ENCODE results near the gene PDE4C.

The PDE4C gene

DNA sequence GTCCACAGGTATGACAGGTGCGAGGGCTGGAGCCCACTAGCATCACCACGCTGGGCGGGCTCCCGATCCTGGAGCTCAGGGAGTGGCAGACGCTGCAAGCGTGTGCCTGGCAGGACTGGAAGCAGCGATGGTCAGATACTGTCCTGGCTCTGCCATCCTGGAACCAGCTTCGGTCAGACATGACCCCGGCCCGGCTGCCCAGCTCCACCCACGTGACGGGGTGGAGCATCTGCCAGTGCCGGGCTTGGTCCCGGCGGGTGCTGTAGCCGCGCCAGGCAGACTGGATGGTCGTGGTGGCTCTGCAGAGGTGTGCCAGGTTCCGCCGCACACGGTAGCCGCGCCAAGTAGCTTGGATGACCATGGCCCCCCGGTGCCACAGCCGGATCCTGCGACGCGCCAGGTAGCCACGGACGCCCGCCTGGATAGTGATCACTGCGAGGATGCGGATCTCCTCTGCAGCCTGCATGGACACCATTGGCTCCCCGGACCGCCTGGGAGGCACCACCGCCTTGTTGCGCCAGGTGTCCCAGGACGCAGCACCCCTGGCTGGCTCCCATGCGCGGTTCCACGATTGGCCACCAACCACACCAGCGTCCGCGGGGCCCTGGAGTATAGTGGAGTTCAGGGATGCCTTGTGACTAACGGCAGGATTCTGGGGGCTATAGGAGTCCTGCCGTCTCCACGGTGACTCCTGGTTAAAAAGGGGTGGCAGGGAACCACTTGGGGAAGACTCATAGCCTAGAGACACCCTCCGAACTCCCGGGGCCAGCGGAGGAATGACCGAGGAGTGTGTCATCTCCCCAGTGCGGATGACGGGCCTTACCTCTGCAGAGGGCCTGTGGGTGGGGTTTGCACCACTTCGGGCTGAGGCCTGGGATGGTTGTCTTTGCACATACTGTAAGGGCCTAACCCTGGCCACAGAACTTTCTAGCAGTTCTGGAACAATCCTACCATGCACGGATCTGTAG is 31.5 kb upstream of the PDE4C start:
- no peaks in the 10 kb centered on the region for H3K4me1 ChIP-seq (ENCODE audit: low read depth, poor library complexity, severe bottlenecking)
- H3K36me3 ChIP-seq (ENCODE audit: insufficient read depth), result no peaks in the 10 kb centered on the region
- H2AFZ ChIP-seq (ENCODE audit: low read depth), result no peak overlapping the region
- no peak overlapping the region for H3K9ac ChIP-seq
- no peak for TF ChIP-seq CTCF (conservative IDR thresholded peaks at IDR 0.05; ENCODE audit: low read depth, low read length)
- H3K27me3 ChIP-seq (ENCODE audit: insufficient read depth, low read depth), result peaks cover 68% of the 10 kb centered on the region
- H3K4me3 ChIP-seq (IDR thresholded peaks at IDR 0.05; ENCODE audit: insufficient read depth, low read depth, low read length), result no peak overlapping the region
- no peaks in the 10 kb centered on the region for H4K20me1 ChIP-seq (ENCODE audit: insufficient read depth)
- H3K4me2 ChIP-seq, result no peak overlapping the region
- H3K79me2 ChIP-seq (ENCODE audit: insufficient read depth, low read depth), result no peaks in the 10 kb centered on the region
- H3K27ac ChIP-seq, result no peak overlapping the region

- TF ChIP-seq CTCF (conservative IDR thresholded peaks at IDR 0.05; ENCODE audit: low read depth, low read length), result no peak
- no peak overlapping the region for H3K4me2 ChIP-seq
- no peaks in the 10 kb centered on the region for H3K4me1 ChIP-seq (ENCODE audit: low read depth, poor library complexity, severe bottlenecking)
- no peaks in the 10 kb centered on the region for H3K36me3 ChIP-seq (ENCODE audit: insufficient read depth)
- peaks cover 81% of the 10 kb centered on the region for H3K27me3 ChIP-seq (ENCODE audit: insufficient read depth, low read depth)
- H3K27ac ChIP-seq, result no peak overlapping the region
- H3K9ac ChIP-seq, result no peak overlapping the region
- no peak overlapping the region for H2AFZ ChIP-seq (ENCODE audit: low read depth)
- no peaks in the 10 kb centered on the region for H3K79me2 ChIP-seq (ENCODE audit: insufficient read depth, low read depth)
- no peak overlapping the region for H3K4me3 ChIP-seq (IDR thresholded peaks at IDR 0.05; ENCODE audit: insufficient read depth, low read depth, low read length)
- H4K20me1 ChIP-seq (ENCODE audit: insufficient read depth), result no peaks in the 10 kb centered on the region
Observed at GRCh38 chr19:18254546-18255503, 28.6 kb upstream of the PDE4C start.

DNA sequence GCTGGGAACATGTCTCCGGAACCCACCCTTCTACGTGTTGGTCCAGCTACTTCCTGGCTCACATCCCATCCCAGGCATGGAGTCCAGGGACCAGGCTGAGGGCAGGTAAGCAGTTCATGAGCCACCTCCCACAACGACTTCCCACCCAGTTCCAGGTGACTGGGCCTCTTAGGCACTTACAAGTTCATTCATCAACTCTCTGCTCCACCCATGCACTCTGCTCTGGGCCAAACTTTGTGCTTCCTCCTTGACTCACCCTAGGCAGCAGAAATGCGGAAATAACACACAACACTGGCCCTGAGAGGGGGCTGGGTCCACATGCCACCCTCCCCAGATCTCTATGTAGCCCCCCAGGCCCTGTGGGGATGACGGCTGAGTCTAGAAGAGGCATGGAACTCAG is 27.5 kb upstream of the PDE4C start:
- no peak overlapping the region for H2AFZ ChIP-seq (ENCODE audit: low read depth)
- peaks cover 81% of the 10 kb centered on the region for H3K27me3 ChIP-seq (ENCODE audit: insufficient read depth, low read depth)
- no peak overlapping the region for H3K4me2 ChIP-seq
- H3K4me1 ChIP-seq (ENCODE audit: low read depth, poor library complexity, severe bottlenecking), result no peaks in the 10 kb centered on the region
- H4K20me1 ChIP-seq (ENCODE audit: insufficient read depth), result no peaks in the 10 kb centered on the region
- H3K79me2 ChIP-seq (ENCODE audit: insufficient read depth, low read depth), result no peaks in the 10 kb centered on the region
- TF ChIP-seq CTCF (conservative IDR thresholded peaks at IDR 0.05; ENCODE audit: low read depth, low read length), result no peak
- H3K9ac ChIP-seq, result no peak overlapping the region
- H3K27ac ChIP-seq, result no peak overlapping the region
- H3K36me3 ChIP-seq (ENCODE audit: insufficient read depth), result no peaks in the 10 kb centered on the region
- no peak overlapping the region for H3K4me3 ChIP-seq (IDR thresholded peaks at IDR 0.05; ENCODE audit: insufficient read depth, low read depth, low read length)

DNA sequence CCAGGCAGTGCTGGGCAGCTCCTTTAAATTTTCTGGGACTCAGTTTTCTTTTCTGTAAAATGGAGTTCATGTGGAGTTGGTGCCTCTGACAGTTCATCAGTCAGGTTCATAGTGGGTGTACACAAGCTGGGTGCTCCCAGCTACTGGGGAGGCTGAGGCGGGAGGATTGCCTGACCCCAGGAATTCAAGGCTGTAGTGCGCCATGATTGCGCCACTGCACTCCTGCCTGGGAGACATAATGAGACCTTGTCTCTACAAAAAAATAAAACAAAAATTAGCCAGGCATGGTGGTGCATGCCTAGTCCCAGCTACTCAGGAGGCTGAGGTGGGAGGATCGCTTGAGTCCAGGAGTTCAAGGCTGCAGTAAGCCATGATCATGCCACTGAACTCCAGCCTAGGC is 26.9 kb upstream of the PDE4C start:
- TF ChIP-seq CTCF (conservative IDR thresholded peaks at IDR 0.05; ENCODE audit: low read depth, low read length), result no peak
- H4K20me1 ChIP-seq (ENCODE audit: insufficient read depth), result no peaks in the 10 kb centered on the region
- H3K27ac ChIP-seq, result no peak overlapping the region
- H3K4me1 ChIP-seq (ENCODE audit: low read depth, poor library complexity, severe bottlenecking), result no peaks in the 10 kb centered on the region
- H3K9ac ChIP-seq, result no peak overlapping the region
- peaks cover 76% of the 10 kb centered on the region for H3K27me3 ChIP-seq (ENCODE audit: insufficient read depth, low read depth)
- H3K4me3 ChIP-seq (IDR thresholded peaks at IDR 0.05; ENCODE audit: insufficient read depth, low read depth, low read length), result no peak overlapping the region
- H3K36me3 ChIP-seq (ENCODE audit: insufficient read depth), result no peaks in the 10 kb centered on the region
- no peak overlapping the region for H2AFZ ChIP-seq (ENCODE audit: low read depth)
- H3K79me2 ChIP-seq (ENCODE audit: insufficient read depth, low read depth), result no peaks in the 10 kb centered on the region
- no peak overlapping the region for H3K4me2 ChIP-seq
